HepG2 (cell line): ENCODE results near the gene EPN3. TPM values are rescaled to one million over a fixed set of nuclear protein-coding genes. Genes with fewer than 3 reads are reported as not detected.

Experiments used
- ATAC-seq: fragments of 200-7000 bp; cut with Tn5 transposase; 3 replicates; pipeline ENCODE4 v1.9.1; 2020; ENCODE audit warnings: mild to moderate bottlenecking, moderate library complexity
- BruUV-seq: library from RNA; stranded (reverse); fragments of 400-500 nt; replicated peaks from 2 replicates; lab custom pipeline; 2021; lab: Mats Ljungman, UMichigan
- CTCF ChIA-PET: fragments of 300-600 bp; formaldehyde crosslinking; extraction: SDS; loops from one replicate; lab custom pipeline; 2021; ENCODE audit warnings: low total read pairs, inconsistent platforms, low intra/inter-chr PET ratio; lab: Yijun Ruan, JAX
- POLR2A ChIA-PET: fragments of 350-600 bp; sonication (Branson Sonifier 250); formaldehyde crosslinking; loops from one replicate; lab custom pipeline; 2020; ENCODE audit warnings: antibody characterized with exemption, inconsistent platforms; lab: Yijun Ruan, JAX
- DNase-seq: peaks from one replicate; pipeline ENCODE4 v3.0.0-alpha.2; 2015; ENCODE audit warnings: low spot score
- FAIRE-seq: peaks from 3 replicates; lab custom pipeline; 2011; peaks lifted over from hg19 to GRCh38; lab: Jason Lieb, UNC
- H2AFZ ChIP-seq: one replicate; pipeline ENCODE4 v1.6.1; 2011; ENCODE audit warnings: low read length, inconsistent platforms
- H3K27ac ChIP-seq: fragments of 300-600 bp; 3 replicates; pipeline ENCODE4 v1.8.0; 2011; ENCODE audit warnings: mixed run types, mild to moderate bottlenecking, mixed read lengths, low read length, inconsistent platforms; ENCODE audit not compliant: insufficient read depth; ENCODE audit errors: extremely low read length
- H3K27me3 ChIP-seq, 2 experiments: fragments of 200-600 bp in 1 of 2; 2 replicates in 1 of 2; 3 replicates in 1 of 2; pipeline versions ENCODE4 v1.6.0 to v1.8.0; 2011; ENCODE audit warnings: low read length in 2 of 2, mild to moderate bottlenecking in 2 of 2, moderate library complexity in 2 of 2, inconsistent platforms in 1 of 2; ENCODE audit not compliant: insufficient read depth in 2 of 2, control insufficient read depth in 1 of 2
- H3K36me3 ChIP-seq, 2 experiments: fragments of 200-600 bp in 1 of 2; replicated peaks in 1 of 2; 2 replicates in 1 of 2; 3 replicates in 1 of 2; pipeline versions ENCODE4 v1.5.1 to v1.8.0; 2011; ENCODE audit warnings: low read length in 2 of 2, inconsistent platforms in 1 of 2; ENCODE audit not compliant: insufficient read depth in 2 of 2, control insufficient read depth in 1 of 2
- H3K4me1 ChIP-seq: 2 replicates; pipeline ENCODE4 v1.5.1; 2012; ENCODE audit warnings: low read length, inconsistent platforms; ENCODE audit not compliant: insufficient read depth
- H3K4me2 ChIP-seq: 2 replicates; pipeline ENCODE4 v1.6.0; 2011; ENCODE audit warnings: low read depth, low read length, inconsistent platforms
- H3K4me3 ChIP-seq, 3 experiments: fragments of 200-600 bp in 1 of 3; sonication (generic), shearing (Covaris generic) in 1 of 3; replicated peaks in 1 of 3; 2 replicates each; pipeline ENCODE4 v1.5.1; 2011 to 2016; ENCODE audit warnings: low read length in 3 of 3, inconsistent platforms in 2 of 3, low read depth in 2 of 3, mild to moderate bottlenecking in 2 of 3, control low read depth in 1 of 3, mixed read lengths in 1 of 3; ENCODE audit not compliant: insufficient read depth in 1 of 3
- H3K79me2 ChIP-seq: one replicate; pipeline ENCODE4 v1.6.1; 2011; ENCODE audit warnings: low read length, inconsistent platforms; ENCODE audit not compliant: insufficient read depth
- H3K9ac ChIP-seq: 2 replicates; pipeline ENCODE4 v1.6.0; 2011; ENCODE audit warnings: mild to moderate bottlenecking, low read depth, low read length, inconsistent platforms; ENCODE audit not compliant: insufficient read depth
- H3K9me3 ChIP-seq: 2 replicates; pipeline ENCODE4 v1.5.1; 2012; ENCODE audit warnings: mild to moderate bottlenecking, low read length
- H4K20me1 ChIP-seq: 2 replicates; pipeline ENCODE4 v1.6.0; 2011; ENCODE audit warnings: inconsistent platforms, mild to moderate bottlenecking, low read length, moderate library complexity; ENCODE audit not compliant: insufficient read depth
- CEBPZ ChIP-seq: IDR thresholded peaks from 2 replicates; pipeline ENCODE4 v1.6.1; 2012; ENCODE audit warnings: low read length, improper control_type of control experiment
- CTCF ChIP-seq: sonication (generic); formaldehyde crosslinking; IDR thresholded peaks from 2 replicates; pipeline ENCODE4 v1.5.0; 2020; ENCODE audit warnings: mild to moderate bottlenecking, missing genetic modification reagents, moderate library complexity
- ESRRA ChIP-seq: sonication (generic); formaldehyde crosslinking; IDR thresholded peaks from 2 replicates; pipeline ENCODE4 v1.5.1; 2020; ENCODE audit warnings: mild to moderate bottlenecking, low read depth, missing genetic modification reagents
- GPBP1L1 ChIP-seq: sonication (generic); formaldehyde crosslinking; IDR thresholded peaks from 2 replicates; pipeline ENCODE4 v1.5.0; 2020; ENCODE audit warnings: mild to moderate bottlenecking, missing genetic modification reagents
- HNF1A ChIP-seq, 2 experiments: sonication (generic) in 1 of 2; formaldehyde crosslinking in 1 of 2; IDR thresholded peaks; 2 replicates each; pipeline versions ENCODE4 v1.4.0 to v1.6.1; 2016 to 2020; ENCODE audit warnings: borderline replicate concordance in 1 of 2, low read depth in 1 of 2, mild to moderate bottlenecking in 1 of 2, missing genetic modification reagents in 1 of 2
- MAFG ChIP-seq: sonication (generic); formaldehyde crosslinking; IDR thresholded peaks from 2 replicates; pipeline ENCODE4 v1.5.1; 2020; ENCODE audit warnings: mild to moderate bottlenecking, missing genetic modification reagents
- MLLT10 ChIP-seq: sonication (generic); formaldehyde crosslinking; IDR thresholded peaks from 2 replicates; pipeline ENCODE4 v1.4.0; 2020; ENCODE audit warnings: missing genetic modification reagents
- NPAS2 ChIP-seq: sonication (generic); formaldehyde crosslinking; IDR thresholded peaks from 2 replicates; pipeline ENCODE4 v1.8.0; 2022; ENCODE audit warnings: mild to moderate bottlenecking, missing genetic modification reagents, borderline replicate concordance
- POLR2G ChIP-seq: fragments of 200-400 bp; formaldehyde crosslinking; IDR thresholded peaks from 2 replicates; pipeline ENCODE4 v1.6.1; 2018; ENCODE audit warnings: mild to moderate bottlenecking, low read depth, low read length, moderate library complexity
- SP5 ChIP-seq: IDR thresholded peaks from 2 replicates; pipeline ENCODE4 v1.6.1; 2016; ENCODE audit warnings: low read depth, borderline replicate concordance
- ZBTB42 ChIP-seq: sonication (generic); formaldehyde crosslinking; IDR thresholded peaks from 2 replicates; pipeline ENCODE4 v1.5.0; 2020; ENCODE audit warnings: mild to moderate bottlenecking, missing genetic modification reagents
- ZNF24 ChIP-seq: fragments of 450-650 bp; IDR thresholded peaks from 2 replicates; pipeline ENCODE4 v1.6.1; 2017; ENCODE audit warnings: antibody characterized with exemption, mild to moderate bottlenecking
- ZNF253 ChIP-seq: sonication (generic); formaldehyde crosslinking; IDR thresholded peaks from 2 replicates; pipeline ENCODE4 v1.8.0; 2022; ENCODE audit warnings: mild to moderate bottlenecking, missing genetic modification reagents, borderline replicate concordance
- ZNF670 ChIP-seq: sonication (generic); formaldehyde crosslinking; IDR thresholded peaks from 2 replicates; pipeline ENCODE4 v1.8.0; 2022; ENCODE audit warnings: mild to moderate bottlenecking, missing genetic modification reagents, borderline replicate concordance
- WGBS: methylation state at CpG from one replicate; pipeline ENCODE4 v1.1.6; 2017; ENCODE audit warnings: low lambda C conversion rate; 5-methylcytosine and 5-hydroxymethylcytosine counted together
- in situ Hi-C: cut with HindIII; loops from 2 replicates; pipeline ENCODE4 v1.10.0; 2017; ENCODE audit warnings: low pct_unique_long_range_greater_than_20kb; ENCODE audit not compliant: extremely low pct_ligation_motif_present
- intact Hi-C: fragments of 100-400 bp; cut with micrococcal nuclease; formaldehyde crosslinking; loops from one replicate; pipeline ENCODE4 v1.10.0; 2022; ENCODE audit not compliant: unreplicated experiment
- polyA plus RNA-seq, 8 experiments: library from polyadenylated mRNA; depleted of rRNA in 3 of 8; stranded (reverse) in 7 of 8; unstranded in 1 of 8; fragments of >200 nt; fragmentation: Illumina TruSeq in 4 of 8; extraction: Trizol in 4 of 8; gene quantifications; 2 replicates each; pipeline versions ENCODE4 v1.2.1 to v1.2.3, GENCODE V29; 2011 to 2016; ENCODE audit warnings: low read depth in 4 of 8, missing spikeins in 1 of 8, mixed read lengths in 1 of 8; ENCODE audit not compliant: insufficient read depth in 1 of 8
- total RNA-seq, 5 experiments: library from RNA; depleted of rRNA; stranded (reverse); fragments of >200 nt; fragmentation: Illumina TruSeq; extraction: Trizol; gene quantifications; 2 replicates each; pipeline ENCODE4 v1.2.3, GENCODE V29; 2016; ENCODE audit warnings: low read depth in 1 of 5

EPN3 gene
- total and polyA plus RNA-seq, 2 of the 13 experiments (the other 11 are each of a cell fraction or from before 2014, with no cell fraction given): 0.11 to 0.95 TPM

GRCh38 chr17:50523208-50523607 lies 9.3 kb upstream of the EPN3 start:
- FAIRE-seq: peak; percentile 63
- no peak for TF ChIP-seq ZBTB42
- no peak for TF ChIP-seq ZNF24
- no peak for TF ChIP-seq ZNF253 (CRISPR knock-in tag)
- no peak for TF ChIP-seq CEBPZ
- no peak for TF ChIP-seq POLR2G
- TF ChIP-seq NPAS2: no peak
- no peak for TF ChIP-seq SP5 (CRISPR knock-in tag)
- TF ChIP-seq GPBP1L1 (CRISPR knock-in tag): no peak
- TF ChIP-seq MLLT10 (CRISPR knock-in tag): no peak
- peak; percentile 24; the same call in 1 of the 2 replicates for TF ChIP-seq CTCF (CRISPR knock-in tag)
- TF ChIP-seq MAFG: no peak
- TF ChIP-seq HNF1A (IDR thresholded peaks at IDR 0.05; ENCODE audit: low read depth): no peak
- no peak for TF ChIP-seq HNF1A (CRISPR knock-in tag; IDR thresholded peaks at IDR 0.05; ENCODE audit: borderline replicate concordance)
- no peak for TF ChIP-seq ZNF670 (CRISPR knock-in tag)
- TF ChIP-seq ESRRA (CRISPR knock-in tag): no peak

More at GRCh38 chr17:50523208-50523607, 9.3 kb upstream of the EPN3 start:
- intact Hi-C loops: no loop called here
- no TSS peak for BruUV-seq
- POLR2A ChIA-PET: no interaction called here
- peak; percentile 36 for ATAC-seq
- in situ Hi-C loops: no loop called here
- peak; percentile 55 for DNase-seq
- no peaks in the 10 kb centered on the region for H3K9me3 ChIP-seq
- no peaks in the 10 kb centered on the region for H3K79me2 ChIP-seq
- H3K4me1 ChIP-seq: peaks cover 34% of the 10 kb centered on the region
- 0 out of 5 replicates have a peak, but pooled peaks cover 0 to 4% of the 10 kb centered on the region in 2 experiments for H3K27me3 ChIP-seq
- H4K20me1 ChIP-seq: no peaks in the 10 kb centered on the region
- H3K27ac ChIP-seq: no peak overlapping the region
- no peak overlapping the region for H3K4me3 ChIP-seq
- CTCF ChIA-PET: no interaction called here
- no peaks in the 10 kb centered on the region for H3K36me3 ChIP-seq
- no peak overlapping the region for H3K4me2 ChIP-seq
- H2AFZ ChIP-seq: no peak overlapping the region
- whole genome bisulfite sequencing: 0% methylated on average over 2 of the region's 2 CpGs
- H3K9ac ChIP-seq: no peak overlapping the region
